HepG2 (cell line): ENCODE measurements around the gene GALNT9. TPM values are rescaled to one million over a fixed set of nuclear protein-coding genes. Genes with fewer than 3 reads are reported as not detected.

ENCODE experiments used
- HOXD1 ChIP-seq: sonication (generic); formaldehyde crosslinking; IDR thresholded peaks from 2 replicates; pipeline ENCODE4 v1.5.0; 2020; ENCODE audit warnings: missing genetic modification reagents
- JARID2 ChIP-seq: sonication (generic); formaldehyde crosslinking; IDR thresholded peaks from 2 replicates; pipeline ENCODE4 v1.8.1; 2023; ENCODE audit warnings: missing genetic modification reagents, inconsistent platforms; ENCODE audit not compliant: insufficient replicate concordance
- ZNF510 ChIP-seq: sonication (generic); formaldehyde crosslinking; IDR thresholded peaks from 2 replicates; pipeline ENCODE4 v1.4.0; 2020; ENCODE audit warnings: low read depth, mild to moderate bottlenecking, missing genetic modification reagents
- ZNF616 ChIP-seq: sonication (generic); formaldehyde crosslinking; IDR thresholded peaks from 2 replicates; pipeline ENCODE4 v1.5.0; 2020; ENCODE audit warnings: low read depth, mild to moderate bottlenecking, missing genetic modification reagents
- polyA plus RNA-seq, 8 experiments: library from polyadenylated mRNA; depleted of rRNA in 3 of 8; stranded (reverse) in 7 of 8; unstranded in 1 of 8; fragments of >200 nt; fragmentation: Illumina TruSeq in 4 of 8; extraction: Trizol in 4 of 8; gene quantifications; 2 replicates each; pipeline versions ENCODE4 v1.2.1 to v1.2.3, GENCODE V29; 2011 to 2016; ENCODE audit warnings: low read depth in 4 of 8, missing spikeins in 1 of 8, mixed read lengths in 1 of 8; ENCODE audit not compliant: insufficient read depth in 1 of 8
- total RNA-seq, 5 experiments: library from RNA; depleted of rRNA; stranded (reverse); fragments of >200 nt; fragmentation: Illumina TruSeq; extraction: Trizol; gene quantifications; 2 replicates each; pipeline ENCODE4 v1.2.3, GENCODE V29; 2016; ENCODE audit warnings: low read depth in 1 of 5
- TF ChIP-seq, protein P1 (sequence below): fragments of 450-650 bp; IDR thresholded peaks from 2 replicates; pipeline ENCODE4 v1.6.1; 2016
- TF ChIP-seq, protein P2 (sequence below): sonication (generic); formaldehyde crosslinking; IDR thresholded peaks from 2 replicates; pipeline ENCODE4 v1.5.0; 2020; ENCODE audit warnings: mild to moderate bottlenecking, missing genetic modification reagents, moderate library complexity
- TF ChIP-seq, protein P3 (sequence below): sonication (generic); formaldehyde crosslinking; IDR thresholded peaks from 2 replicates; pipeline ENCODE4 v1.4.0; 2020; ENCODE audit warnings: missing genetic modification reagents

GALNT9 gene
- total and polyA plus RNA-seq, 2 of the 13 experiments (the other 11 are each of a cell fraction or from before 2014, with no cell fraction given) = 0.04 TPM; not detected in 1

DNA sequence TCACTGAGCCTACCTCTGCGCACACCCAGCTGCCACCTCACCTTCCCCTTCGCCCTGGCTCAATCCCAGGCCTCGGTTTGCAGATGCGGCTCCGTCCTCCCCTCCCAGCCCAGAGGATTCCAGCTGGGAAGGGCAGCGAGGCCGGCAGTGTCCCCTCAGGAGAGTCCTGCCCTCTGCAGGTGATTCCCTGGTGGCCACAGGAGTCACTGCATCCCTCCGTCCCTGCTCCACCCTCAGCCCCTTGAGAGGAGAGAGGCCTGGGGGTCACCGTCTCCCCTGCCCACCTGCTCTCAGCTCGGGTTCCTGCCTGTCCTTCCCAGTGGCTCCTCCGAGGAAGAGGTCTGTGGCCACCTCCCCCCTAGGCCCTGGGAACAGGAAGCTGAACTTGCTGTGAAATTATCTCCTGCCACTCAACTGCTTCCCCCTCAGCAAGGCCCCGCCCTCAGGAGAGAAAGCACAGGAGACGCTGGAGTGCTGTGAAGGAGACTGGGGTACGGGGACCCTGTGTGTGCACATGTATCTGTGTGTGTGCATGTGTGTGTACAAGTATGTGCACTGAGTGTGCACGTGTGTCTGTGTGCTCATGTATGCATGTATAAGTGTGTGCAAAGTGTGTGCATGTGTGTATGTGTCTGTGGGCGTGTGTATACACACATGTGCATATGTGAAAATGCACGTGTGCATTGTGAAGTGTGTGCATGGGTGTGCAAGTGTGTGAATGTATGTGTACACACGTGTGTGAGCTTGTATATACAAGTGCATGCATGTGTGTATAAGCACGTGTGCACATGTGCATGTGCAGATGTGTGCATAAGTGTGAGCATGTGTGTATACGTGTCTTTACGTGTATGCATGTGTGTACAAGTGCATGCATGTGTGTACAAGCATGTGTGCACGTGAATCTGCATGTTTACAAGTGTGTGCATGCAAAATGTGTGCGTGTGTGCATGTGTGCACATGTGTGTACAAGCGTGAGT is 13.2 kb upstream of the GALNT9 start (continued):
- TF ChIP-seq, protein P1, sequence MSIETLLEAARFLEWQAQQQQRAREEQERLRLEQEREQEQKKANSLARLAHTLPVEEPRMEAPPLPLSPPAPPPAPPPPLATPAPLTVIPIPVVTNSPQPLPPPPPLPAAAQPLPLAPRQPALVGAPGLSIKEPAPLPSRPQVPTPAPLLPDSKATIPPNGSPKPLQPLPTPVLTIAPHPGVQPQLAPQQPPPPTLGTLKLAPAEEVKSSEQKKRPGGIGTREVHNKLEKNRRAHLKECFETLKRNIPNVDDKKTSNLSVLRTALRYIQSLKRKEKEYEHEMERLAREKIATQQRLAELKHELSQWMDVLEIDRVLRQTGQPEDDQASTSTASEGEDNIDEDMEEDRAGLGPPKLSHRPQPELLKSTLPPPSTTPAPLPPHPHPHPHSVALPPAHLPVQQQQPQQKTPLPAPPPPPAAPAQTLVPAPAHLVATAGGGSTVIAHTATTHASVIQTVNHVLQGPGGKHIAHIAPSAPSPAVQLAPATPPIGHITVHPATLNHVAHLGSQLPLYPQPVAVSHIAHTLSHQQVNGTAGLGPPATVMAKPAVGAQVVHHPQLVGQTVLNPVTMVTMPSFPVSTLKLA = peak; percentile 99
- TF ChIP-seq ZNF510 (CRISPR knock-in tag) = no peak
- TF ChIP-seq JARID2 (CRISPR knock-in tag) = no peak
- TF ChIP-seq ZNF616 (CRISPR knock-in tag) = no peak
- TF ChIP-seq HOXD1 = no peak
- TF ChIP-seq, protein P2, sequence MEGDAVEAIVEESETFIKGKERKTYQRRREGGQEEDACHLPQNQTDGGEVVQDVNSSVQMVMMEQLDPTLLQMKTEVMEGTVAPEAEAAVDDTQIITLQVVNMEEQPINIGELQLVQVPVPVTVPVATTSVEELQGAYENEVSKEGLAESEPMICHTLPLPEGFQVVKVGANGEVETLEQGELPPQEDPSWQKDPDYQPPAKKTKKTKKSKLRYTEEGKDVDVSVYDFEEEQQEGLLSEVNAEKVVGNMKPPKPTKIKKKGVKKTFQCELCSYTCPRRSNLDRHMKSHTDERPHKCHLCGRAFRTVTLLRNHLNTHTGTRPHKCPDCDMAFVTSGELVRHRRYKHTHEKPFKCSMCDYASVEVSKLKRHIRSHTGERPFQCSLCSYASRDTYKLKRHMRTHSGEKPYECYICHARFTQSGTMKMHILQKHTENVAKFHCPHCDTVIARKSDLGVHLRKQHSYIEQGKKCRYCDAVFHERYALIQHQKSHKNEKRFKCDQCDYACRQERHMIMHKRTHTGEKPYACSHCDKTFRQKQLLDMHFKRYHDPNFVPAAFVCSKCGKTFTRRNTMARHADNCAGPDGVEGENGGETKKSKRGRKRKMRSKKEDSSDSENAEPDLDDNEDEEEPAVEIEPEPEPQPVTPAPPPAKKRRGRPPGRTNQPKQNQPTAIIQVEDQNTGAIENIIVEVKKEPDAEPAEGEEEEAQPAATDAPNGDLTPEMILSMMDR (CRISPR knock-in tag) = peak; percentile 53
- TF ChIP-seq, protein P3, sequence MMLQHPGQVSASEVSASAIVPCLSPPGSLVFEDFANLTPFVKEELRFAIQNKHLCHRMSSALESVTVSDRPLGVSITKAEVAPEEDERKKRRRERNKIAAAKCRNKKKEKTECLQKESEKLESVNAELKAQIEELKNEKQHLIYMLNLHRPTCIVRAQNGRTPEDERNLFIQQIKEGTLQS (CRISPR knock-in tag) = no peak
